Ishikawa (cell line): ENCODE measurements around the gene GNAL.

Source experiments
- CREB1 ChIP-seq: IDR thresholded peaks from 2 replicates; pipeline ENCODE4 v1.6.1; 2012; ENCODE audit warnings: low read depth
- EP300 ChIP-seq: IDR thresholded peaks from 2 replicates; pipeline ENCODE4 v1.6.1; 2012; ENCODE audit warnings: borderline replicate concordance
- FOXM1 ChIP-seq: IDR thresholded peaks from 2 replicates; pipeline ENCODE4 v1.6.1; 2012; ENCODE audit warnings: low read depth, borderline replicate concordance
- MAX ChIP-seq: IDR thresholded peaks from 2 replicates; pipeline ENCODE4 v1.6.1; 2012
- RAD21 ChIP-seq: IDR thresholded peaks from 2 replicates; pipeline ENCODE4 v1.6.1; 2012; ENCODE audit warnings: low read depth
- TAF1 ChIP-seq: IDR thresholded peaks from 2 replicates; pipeline ENCODE4 v1.6.1; 2012; ENCODE audit warnings: low read depth, mild to moderate bottlenecking
- TEAD4 ChIP-seq: IDR thresholded peaks from 2 replicates; pipeline ENCODE4 v1.6.1; 2012
- USF1 ChIP-seq: IDR thresholded peaks from 2 replicates; pipeline ENCODE4 v1.6.1; 2012
- YY1 ChIP-seq: IDR thresholded peaks from 2 replicates; pipeline ENCODE4 v1.6.1; 2012; ENCODE audit warnings: low read depth

- TF ChIP-seq EP300 (no peak), USF1 (no peak), YY1 (no peak), FOXM1 (no peak), TEAD4 (no peak), RAD21 (no peak), MAX (no peak), CREB1 (no peak), TAF1 (no peak)
These were observed 102.1 kb downstream of the GNAL start for GRCh38 chr18:11791131-11791530.
